Rectal smooth muscle tissue (tissue), 1 donor: ENCODE data around the gene FAM43B.

ENCODE experiments used
- H3K27ac ChIP-seq: one replicate; pipeline ENCODE4 v1.7.0; 2013; ENCODE audit warnings: low read depth, low read length, inconsistent platforms
- H3K27me3 ChIP-seq: one replicate; pipeline ENCODE4 v1.7.0; 2013; ENCODE audit warnings: low read length; ENCODE audit not compliant: control insufficient read depth, insufficient read depth
- H3K36me3 ChIP-seq: one replicate; pipeline ENCODE4 v1.7.0; 2013; ENCODE audit warnings: low read length; ENCODE audit not compliant: control insufficient read depth, insufficient read depth
- H3K4me1 ChIP-seq: one replicate; pipeline ENCODE4 v1.7.0; 2013; ENCODE audit warnings: low read length; ENCODE audit not compliant: control insufficient read depth, insufficient read depth
- H3K4me3 ChIP-seq: one replicate; pipeline ENCODE4 v1.7.0; 2013; ENCODE audit warnings: low read length
- H3K9ac ChIP-seq: one replicate; pipeline ENCODE4 v1.7.0; 2013; ENCODE audit warnings: low read length

Gene FAM43B

GRCh38 chr1:20530306-20530705, 22.1 kb upstream of the FAM43B start:
- no peaks in the 10 kb centered on the region for H3K27me3 ChIP-seq
- no peak overlapping the region for H3K4me3 ChIP-seq
- no peak overlapping the region for H3K27ac ChIP-seq
- H3K36me3 ChIP-seq: no peaks in the 10 kb centered on the region
- H3K4me1 ChIP-seq: no peaks in the 10 kb centered on the region
- H3K9ac ChIP-seq: no peak overlapping the region

GRCh38 chr1:20530901-20531300, 21.5 kb upstream of the FAM43B start:
- Histone ChIP-seq H3K4me3 (no peak overlapping the region), H3K27me3 (no peaks in the 10 kb centered on the region), H3K9ac (no peak overlapping the region), H3K4me1 (no peaks in the 10 kb centered on the region), H3K27ac (no peak overlapping the region), H3K36me3 (no peaks in the 10 kb centered on the region)

DNA sequence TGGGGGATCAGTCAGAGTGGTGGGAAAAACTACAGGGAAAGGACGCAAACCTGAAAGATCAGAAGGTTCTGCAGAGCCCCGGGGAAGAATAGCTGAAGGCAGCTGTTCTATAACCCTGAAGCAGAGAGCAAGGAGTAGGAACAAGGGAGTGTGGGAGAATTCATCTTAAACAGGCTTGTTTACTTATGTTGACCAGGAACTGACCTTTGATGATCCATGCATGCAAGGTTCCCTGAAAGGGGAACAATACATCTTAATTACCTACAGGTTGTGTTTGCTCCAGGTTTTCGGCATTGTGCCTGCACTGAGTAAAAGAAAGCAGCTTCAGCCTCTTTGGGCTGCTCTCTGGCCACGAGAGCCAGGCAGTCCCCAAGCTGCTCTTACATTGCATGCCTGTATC, 18.7 kb upstream of the FAM43B start:
- Histone ChIP-seq H3K9ac (no peak overlapping the region), H3K27ac (no peak overlapping the region), H3K4me1 (no peaks in the 10 kb centered on the region), H3K36me3 (no peaks in the 10 kb centered on the region), H3K4me3 (no peak overlapping the region), H3K27me3 (no peaks in the 10 kb centered on the region)

DNA sequence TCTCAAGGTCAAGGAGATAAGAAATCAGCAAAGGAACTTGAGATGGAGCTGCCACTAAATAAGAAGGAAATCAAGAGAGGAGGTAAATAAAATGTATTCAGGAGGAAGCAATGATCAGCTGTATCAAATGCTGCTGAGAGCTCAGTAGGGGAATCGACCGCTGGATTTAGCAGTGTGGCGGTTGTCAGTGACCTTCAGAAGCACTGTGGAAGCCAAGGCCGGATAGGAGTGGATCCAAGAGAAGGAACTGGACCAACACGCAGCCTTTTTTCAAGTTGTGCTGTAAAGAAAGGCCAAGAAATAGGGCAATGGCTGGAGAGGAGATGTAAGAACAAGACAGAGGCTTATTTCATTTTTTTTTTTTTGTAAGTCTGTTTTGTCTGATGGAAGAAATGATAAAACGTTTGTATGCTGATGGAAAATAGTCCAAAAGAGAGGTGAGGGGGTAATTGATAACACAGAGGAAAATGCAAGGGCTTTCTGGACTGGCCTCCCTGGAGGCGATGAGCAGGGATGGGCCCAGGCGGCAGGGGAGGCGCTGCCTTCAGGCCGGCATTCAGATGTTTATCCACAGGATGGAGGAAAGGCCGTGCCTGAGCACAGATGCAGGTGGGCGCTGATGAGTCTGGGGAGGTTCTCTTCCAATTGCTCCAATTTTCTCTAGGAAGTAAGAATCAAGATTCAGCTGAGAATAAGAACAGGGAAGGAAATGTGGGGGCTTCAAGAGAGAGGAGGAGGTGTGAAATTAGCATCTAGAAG, 17.5 kb upstream of the FAM43B start:
- no peaks in the 10 kb centered on the region for H3K36me3 ChIP-seq
- H3K9ac ChIP-seq: no peak overlapping the region
- no peak overlapping the region for H3K4me3 ChIP-seq
- H3K27me3 ChIP-seq: no peaks in the 10 kb centered on the region
- no peaks in the 10 kb centered on the region for H3K4me1 ChIP-seq
- no peak overlapping the region for H3K27ac ChIP-seq

DNA sequence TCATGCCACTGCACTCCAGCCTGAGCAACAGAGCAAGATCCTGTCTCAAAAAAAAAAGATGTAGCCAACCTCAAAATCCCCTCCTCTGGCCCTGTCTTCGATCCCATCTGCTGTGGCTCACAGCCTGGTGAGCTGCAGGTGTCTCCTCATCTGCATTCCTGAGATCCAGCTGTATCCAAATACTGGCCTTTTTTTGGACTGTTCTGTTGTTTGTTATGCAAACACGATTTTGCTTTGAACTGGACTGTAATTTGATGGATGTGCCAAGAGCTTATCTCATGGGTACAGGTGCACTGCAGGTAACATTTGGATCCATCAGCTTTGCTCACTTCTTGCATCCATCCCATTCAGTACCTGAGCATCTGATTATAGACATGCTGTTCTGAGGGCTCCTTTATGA, 14.1 kb upstream of the FAM43B start:
- Histone ChIP-seq H3K4me1 (no peaks in the 10 kb centered on the region), H3K27ac (no peak overlapping the region), H3K9ac (no peak overlapping the region), H3K4me3 (no peak overlapping the region), H3K36me3 (no peaks in the 10 kb centered on the region), H3K27me3 (peaks cover 2% of the 10 kb centered on the region)

- Histone ChIP-seq H3K36me3 (no peaks in the 10 kb centered on the region), H3K4me1 (no peaks in the 10 kb centered on the region), H3K4me3 (no peak overlapping the region), H3K9ac (no peak overlapping the region), H3K27me3 (peaks cover 2% of the 10 kb centered on the region), H3K27ac (no peak overlapping the region)
Measured at GRCh38 chr1:20538760-20539551, 13.4 kb upstream of the FAM43B start.

DNA sequence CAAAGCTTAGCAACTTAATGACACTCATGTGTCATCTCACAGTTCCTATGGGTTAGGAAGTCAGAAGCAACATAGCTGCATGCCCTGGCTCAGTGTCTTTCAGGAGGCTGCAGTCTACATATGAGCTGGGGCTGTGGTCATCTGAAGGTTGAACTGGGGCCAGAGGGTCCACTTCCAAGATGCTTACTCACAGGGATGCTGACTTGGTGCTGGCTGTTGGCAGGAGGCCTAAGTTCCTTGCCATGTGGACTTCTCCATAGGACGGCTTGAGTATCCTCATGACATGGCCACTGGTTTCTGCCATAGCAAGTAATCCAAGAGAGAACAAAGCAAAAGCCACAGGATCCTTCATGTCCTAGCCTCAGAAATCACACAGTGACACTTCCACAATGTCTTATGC, 12.1 kb upstream of the FAM43B start:
- no peak overlapping the region for H3K4me3 ChIP-seq
- H3K27ac ChIP-seq: no peak overlapping the region
- H3K36me3 ChIP-seq: no peaks in the 10 kb centered on the region
- H3K27me3 ChIP-seq: peaks cover 2% of the 10 kb centered on the region
- H3K9ac ChIP-seq: no peak overlapping the region
- H3K4me1 ChIP-seq: no peaks in the 10 kb centered on the region

DNA sequence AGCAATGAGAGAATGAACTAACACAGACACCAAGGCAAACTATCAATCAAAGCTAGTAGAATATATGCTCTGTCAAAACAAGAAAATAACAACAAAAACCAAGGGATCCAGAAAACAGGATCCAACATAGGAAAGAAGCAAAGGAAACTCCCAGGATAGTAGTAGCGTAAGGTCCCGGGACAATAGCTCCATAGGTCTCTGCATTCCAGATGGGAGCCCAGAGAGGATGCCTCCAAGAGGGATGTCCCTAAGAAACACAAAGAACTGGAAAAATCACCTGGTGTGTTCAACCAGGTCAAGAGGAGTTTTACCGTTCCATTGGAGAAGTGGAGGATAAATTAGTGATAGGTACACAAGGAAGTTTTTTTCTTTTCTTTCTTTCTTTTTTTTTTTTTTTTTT, 5.7 kb upstream of the FAM43B start:
- no peaks in the 10 kb centered on the region for H3K27me3 ChIP-seq
- no peak overlapping the region for H3K4me3 ChIP-seq

DNA sequence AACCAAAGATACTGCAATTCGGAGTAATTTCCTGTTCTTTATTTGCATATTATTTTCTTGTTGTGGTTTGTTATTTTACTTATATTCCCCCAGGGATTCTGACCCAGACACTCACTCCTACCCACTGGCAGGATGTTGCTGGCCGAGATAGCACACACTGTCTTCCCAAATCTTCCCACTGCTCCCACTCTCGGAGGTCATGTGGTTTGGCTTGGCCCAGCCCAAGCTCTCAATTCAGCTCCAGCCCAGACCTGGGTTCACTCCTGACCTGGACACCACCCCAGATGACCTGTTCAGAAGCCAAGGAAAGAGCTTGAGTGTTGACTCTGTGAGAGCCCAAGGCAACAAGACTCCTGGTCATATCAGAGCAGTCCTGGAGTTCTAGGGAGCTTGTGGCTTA, 1.2 kb upstream of the FAM43B start:
- Histone ChIP-seq H3K4me1 (no peaks in the 10 kb centered on the region), H3K36me3 (no peaks in the 10 kb centered on the region), H3K9ac (no peak overlapping the region), H3K27ac (no peak overlapping the region), H3K27me3 (peaks cover 5% of the 10 kb centered on the region), H3K4me3 (no peak overlapping the region)

More for the DNA sequence above, 5.7 kb upstream of the FAM43B start:
- H3K4me1 ChIP-seq: no peaks in the 10 kb centered on the region
- no peak overlapping the region for H3K27ac ChIP-seq
- H3K36me3 ChIP-seq: no peaks in the 10 kb centered on the region
- H3K9ac ChIP-seq: no peak overlapping the region

DNA sequence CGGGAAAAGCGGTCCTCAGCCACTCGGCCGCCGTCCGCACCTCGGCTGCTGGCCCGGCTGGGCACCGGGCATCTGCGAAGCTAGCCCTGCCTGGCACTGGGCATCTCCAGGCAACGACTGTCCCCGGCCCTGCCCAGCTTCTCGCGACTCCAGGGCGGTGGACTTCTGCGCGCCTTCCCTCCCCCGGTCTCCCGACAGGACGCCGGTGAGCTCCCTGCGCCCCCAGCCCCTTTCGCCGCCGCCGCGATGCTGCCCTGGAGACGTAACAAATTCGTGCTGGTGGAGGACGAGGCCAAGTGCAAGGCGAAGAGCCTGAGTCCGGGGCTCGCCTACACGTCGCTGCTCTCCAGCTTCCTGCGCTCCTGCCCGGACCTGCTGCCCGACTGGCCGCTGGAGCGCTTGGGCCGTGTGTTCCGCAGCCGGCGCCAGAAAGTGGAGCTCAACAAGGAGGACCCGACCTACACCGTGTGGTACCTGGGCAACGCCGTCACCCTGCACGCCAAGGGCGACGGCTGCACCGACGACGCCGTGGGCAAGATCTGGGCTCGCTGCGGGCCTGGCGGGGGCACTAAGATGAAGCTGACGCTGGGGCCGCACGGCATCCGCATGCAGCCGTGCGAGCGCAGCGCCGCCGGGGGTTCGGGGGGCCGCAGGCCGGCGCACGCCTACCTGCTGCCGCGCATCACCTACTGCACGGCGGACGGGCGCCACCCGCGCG, 514 bp downstream of the FAM43B start:
- H3K27me3 ChIP-seq: peaks cover 5% of the 10 kb centered on the region
- H3K4me1 ChIP-seq: no peaks in the 10 kb centered on the region
- no peaks in the 10 kb centered on the region for H3K36me3 ChIP-seq
- no peak overlapping the region for H3K9ac ChIP-seq
- H3K4me3 ChIP-seq: peak overlapping the region; percentile 19
- no peak overlapping the region for H3K27ac ChIP-seq

DNA sequence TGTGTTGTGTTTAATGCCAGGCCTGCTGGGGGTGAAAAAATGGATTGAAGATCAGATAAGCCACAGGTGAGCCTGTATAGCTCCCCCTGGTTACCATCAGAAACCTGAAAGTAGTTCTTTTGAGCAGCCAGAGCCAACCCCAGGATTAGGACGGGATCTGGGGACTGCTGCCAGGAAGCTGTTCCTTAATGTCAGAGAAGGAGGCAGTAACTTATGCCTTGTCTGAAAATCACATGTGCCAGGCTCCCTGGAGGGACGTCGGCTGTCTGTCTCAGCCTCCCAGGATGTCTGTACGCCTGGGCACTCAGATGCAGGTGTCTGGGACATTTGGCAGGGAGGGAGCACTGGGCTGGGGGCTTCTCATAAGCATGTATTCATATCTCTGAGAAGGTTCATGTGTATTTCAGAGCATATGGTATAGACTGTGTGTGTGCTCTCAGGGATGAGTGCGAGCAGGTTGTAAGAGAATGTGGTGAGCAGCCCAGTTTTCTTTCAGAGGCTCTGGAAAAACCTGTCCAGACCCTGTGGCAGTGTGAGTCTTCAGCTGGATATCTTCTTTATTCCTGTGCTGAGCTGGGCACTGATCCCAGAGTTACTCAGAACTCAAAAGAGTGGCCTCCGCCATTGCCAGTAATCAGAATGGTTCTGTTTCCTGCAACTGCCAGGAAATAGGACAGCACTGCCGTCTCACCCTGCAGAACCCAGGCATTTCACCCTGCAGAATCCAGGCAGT, 2.8 kb downstream of the FAM43B start:
- no peak overlapping the region for H3K9ac ChIP-seq
- H3K4me3 ChIP-seq: no peak overlapping the region
- H3K36me3 ChIP-seq: no peaks in the 10 kb centered on the region
- no peaks in the 10 kb centered on the region for H3K4me1 ChIP-seq
- H3K27me3 ChIP-seq: peaks cover 5% of the 10 kb centered on the region
- no peak overlapping the region for H3K27ac ChIP-seq

DNA sequence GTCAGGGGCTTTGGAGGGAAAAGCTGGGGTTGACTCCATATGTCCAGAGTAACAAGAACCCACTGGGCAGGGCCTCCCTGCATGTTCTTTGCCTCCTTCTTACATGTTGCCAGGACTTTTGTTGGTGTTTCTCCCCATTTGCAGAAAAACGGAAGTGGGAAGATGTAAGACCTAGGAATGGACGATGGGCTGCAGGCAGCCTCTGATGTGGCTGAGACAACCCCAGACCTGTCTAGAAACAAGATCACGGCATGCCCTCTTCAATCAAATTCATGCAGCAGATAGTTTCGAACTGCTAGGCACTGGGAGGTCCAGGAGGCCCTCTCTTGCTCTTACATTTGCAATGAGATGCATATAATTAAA, 3.4 kb downstream of the FAM43B start:
- H3K9ac ChIP-seq: no peak overlapping the region
- H3K4me1 ChIP-seq: no peaks in the 10 kb centered on the region
- no peaks in the 10 kb centered on the region for H3K36me3 ChIP-seq
- no peak overlapping the region for H3K4me3 ChIP-seq
- H3K27ac ChIP-seq: no peak overlapping the region
- H3K27me3 ChIP-seq: peaks cover 5% of the 10 kb centered on the region
